GM12873 (cell line): ENCODE data around the gene NFATC4.

Experiments
- CTCF ChIP-seq: IDR thresholded peaks from 2 replicates; pipeline ENCODE4 v1.5.1; 2012; ENCODE audit warnings: low read depth, mild to moderate bottlenecking, moderate library complexity, low read length, control low read depth; ENCODE audit not compliant: insufficient read depth; ENCODE audit errors: missing control alignments

Gene NFATC4

GRCh38 chr14:24365600-24366412 is 2.2 kb upstream of the NFATC4 start:
- peak; percentile 76 for TF ChIP-seq CTCF

GRCh38 chr14:24366413-24366720 is 1.6 kb upstream of the NFATC4 start:
- no peak for TF ChIP-seq CTCF

GRCh38 chr14:24366721-24367513 is 1.1 kb upstream of the NFATC4 start:
- TF ChIP-seq CTCF, result no peak

GRCh38 chr14:24368212-24368561 is 203 bp downstream of the NFATC4 start:
- TF ChIP-seq CTCF, result no peak

GRCh38 chr14:24368562-24369252 is 723 bp downstream of the NFATC4 start:
- TF ChIP-seq CTCF, result no peak

- TF ChIP-seq CTCF, result no peak
These were observed 1.5 kb downstream of the NFATC4 start for GRCh38 chr14:24369463-24369862.
